ENCODE results near the gene THRAP3.
"Not testable (repeated sequence)": the region's sequence is repeated elsewhere in the genome, so short reads cannot be mapped to it uniquely, and the experiment has no call there.

The THRAP3 gene

DNA sequence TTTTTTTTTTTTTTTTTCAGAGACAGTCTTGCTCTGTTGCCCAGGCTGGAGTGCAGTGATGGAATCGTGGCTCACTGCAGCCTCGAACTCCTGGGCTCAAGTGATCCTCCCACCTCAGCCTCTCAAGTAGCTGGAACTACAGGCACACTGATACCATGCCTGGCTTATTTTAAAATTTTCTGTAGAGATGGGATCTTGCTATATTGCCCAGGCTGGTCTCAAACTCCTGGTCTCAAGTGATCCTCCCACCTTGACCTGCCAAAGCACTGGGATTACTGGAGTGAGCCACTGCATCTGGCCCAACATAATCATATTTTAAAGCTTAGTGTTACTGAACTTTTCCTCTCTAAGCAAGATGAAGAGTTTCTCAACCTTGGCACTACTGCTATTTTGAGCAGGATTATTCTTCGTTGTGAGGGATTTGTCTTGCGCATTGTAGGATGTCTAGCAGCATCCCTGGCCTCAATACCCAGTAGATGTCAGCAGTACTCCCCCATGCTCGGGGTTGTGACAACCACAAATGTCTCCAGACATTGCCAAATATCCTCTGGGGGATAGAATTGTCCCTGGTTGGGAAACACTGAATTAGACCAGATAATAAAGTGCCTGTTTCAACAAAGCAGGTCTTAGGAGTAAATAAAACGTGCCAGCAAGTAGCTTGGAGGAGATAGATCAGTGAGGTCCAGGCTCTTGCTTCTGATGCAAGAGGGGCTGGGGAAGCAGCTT, 15.1 kb upstream of the THRAP3 start:
- TF ChIP-seq, protein P1, sequence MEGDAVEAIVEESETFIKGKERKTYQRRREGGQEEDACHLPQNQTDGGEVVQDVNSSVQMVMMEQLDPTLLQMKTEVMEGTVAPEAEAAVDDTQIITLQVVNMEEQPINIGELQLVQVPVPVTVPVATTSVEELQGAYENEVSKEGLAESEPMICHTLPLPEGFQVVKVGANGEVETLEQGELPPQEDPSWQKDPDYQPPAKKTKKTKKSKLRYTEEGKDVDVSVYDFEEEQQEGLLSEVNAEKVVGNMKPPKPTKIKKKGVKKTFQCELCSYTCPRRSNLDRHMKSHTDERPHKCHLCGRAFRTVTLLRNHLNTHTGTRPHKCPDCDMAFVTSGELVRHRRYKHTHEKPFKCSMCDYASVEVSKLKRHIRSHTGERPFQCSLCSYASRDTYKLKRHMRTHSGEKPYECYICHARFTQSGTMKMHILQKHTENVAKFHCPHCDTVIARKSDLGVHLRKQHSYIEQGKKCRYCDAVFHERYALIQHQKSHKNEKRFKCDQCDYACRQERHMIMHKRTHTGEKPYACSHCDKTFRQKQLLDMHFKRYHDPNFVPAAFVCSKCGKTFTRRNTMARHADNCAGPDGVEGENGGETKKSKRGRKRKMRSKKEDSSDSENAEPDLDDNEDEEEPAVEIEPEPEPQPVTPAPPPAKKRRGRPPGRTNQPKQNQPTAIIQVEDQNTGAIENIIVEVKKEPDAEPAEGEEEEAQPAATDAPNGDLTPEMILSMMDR (conservative IDR thresholded peaks at IDR 0.05) = no peak

DNA sequence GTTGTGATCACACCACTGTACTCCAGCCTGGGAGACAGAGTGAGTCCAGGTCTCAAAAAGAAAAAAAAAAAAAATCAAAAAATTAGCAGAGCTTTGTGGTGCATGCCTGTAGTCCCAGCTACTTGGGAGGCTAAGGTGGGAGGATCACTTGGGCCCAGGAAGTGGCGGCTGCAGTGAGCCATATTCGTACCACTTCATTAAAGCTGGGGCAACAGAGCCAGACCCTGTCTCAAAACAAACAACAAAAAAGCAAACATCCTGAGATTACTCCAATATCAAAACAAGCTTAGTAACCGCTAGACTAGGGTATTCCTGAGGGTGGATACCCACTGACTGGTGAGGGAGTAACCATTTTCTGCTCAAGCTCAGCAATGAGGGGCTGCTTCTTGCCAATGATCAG, 12.9 kb upstream of the THRAP3 start:
- TF ChIP-seq, protein P1 (conservative IDR thresholded peaks at IDR 0.05) = no peak
- no peak overlapping the region for H3K27ac ChIP-seq

More for the DNA sequence above, 15.1 kb upstream of the THRAP3 start:
- peak overlapping the region; percentile 80 for H3K27ac ChIP-seq

DNA sequence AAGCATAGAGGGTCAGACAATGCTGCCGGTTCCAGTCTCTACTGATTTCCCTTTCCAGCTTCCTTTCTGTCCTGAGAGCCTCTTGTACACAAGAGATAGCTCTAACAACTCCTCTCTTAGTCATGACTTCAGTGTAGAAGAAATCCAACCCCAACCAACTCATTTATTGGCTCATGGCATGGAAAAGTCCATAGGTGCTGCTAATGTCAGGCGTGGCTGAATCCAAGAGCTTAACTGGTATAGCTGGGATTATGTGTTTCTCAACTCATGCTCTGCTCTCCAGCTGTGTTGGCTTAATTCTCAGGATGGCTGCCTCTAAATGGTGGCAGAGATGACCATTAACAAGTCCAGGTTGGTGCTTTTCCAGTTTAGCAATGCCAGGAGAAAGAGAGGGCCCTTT, 12.4 kb upstream of the THRAP3 start:
- TF ChIP-seq, protein P1 (conservative IDR thresholded peaks at IDR 0.05) = no peak

DNA sequence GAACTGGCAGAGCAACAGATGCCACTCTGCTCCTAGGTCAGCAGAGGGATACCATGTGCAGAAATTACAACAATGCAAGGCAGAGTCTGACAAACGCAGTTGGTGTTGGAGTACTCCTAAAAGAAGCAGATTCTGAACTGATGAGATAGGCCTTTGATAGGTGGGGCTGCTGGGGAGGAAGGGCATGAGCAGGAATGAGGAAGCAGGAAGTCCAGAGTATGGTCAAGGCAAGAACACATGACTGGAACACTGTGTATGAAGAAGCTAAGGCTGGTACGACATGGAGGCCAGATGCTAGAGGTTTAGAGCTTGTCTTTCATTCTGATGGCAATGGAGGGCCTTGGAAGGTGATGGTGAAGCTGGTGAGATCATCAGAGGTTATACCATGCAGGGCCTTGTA, 11.5 kb upstream of the THRAP3 start:
- no peak overlapping the region for H3K27ac ChIP-seq
- TF ChIP-seq, protein P1 (conservative IDR thresholded peaks at IDR 0.05) = no peak

More for the DNA sequence above, 12.4 kb upstream of the THRAP3 start:
- H3K27ac ChIP-seq = no peak overlapping the region

DNA sequence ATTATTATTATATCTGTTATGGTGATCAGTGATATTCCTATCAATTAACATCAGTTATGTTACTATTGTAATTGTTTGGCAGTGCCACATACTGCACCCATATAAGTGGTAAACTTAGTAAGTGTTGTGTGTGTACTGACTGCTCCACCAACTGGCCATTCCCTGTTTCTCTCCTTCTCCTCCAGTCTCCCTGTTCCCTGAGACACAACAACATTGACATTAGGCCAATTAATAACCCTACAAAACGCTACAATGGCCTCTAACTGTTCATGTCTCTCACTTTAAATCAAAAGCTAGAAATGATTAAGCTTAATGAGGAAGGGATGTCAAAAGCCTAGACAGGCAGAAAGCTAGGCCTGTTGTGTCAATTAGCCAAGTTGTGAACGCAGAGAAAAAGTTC, 6.6 kb upstream of the THRAP3 start:
- TF ChIP-seq, protein P1 (conservative IDR thresholded peaks at IDR 0.05) = peak; percentile 73
- H3K27ac ChIP-seq = peak overlapping the region; percentile 31

DNA sequence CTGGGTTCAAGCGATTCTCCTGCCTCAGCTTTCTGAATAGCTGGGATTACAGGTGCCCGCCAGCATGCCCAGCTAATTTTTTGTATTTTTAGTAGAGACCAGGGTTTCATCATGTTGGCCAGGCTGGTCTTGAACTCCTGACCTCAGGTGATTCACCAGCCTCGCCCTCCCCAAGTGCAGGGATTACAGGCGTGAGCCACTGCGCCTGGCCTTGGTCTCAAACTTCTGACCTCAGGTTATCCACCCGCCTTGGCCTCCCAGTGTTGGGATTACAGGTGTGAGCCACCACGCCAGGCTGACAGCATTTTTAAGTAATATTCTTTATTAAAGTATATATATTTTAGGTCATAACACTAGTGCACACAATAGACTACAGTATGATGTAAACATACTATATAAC, 2.3 kb upstream of the THRAP3 start:
- H3K27ac ChIP-seq = not testable (repeated sequence)

DNA sequence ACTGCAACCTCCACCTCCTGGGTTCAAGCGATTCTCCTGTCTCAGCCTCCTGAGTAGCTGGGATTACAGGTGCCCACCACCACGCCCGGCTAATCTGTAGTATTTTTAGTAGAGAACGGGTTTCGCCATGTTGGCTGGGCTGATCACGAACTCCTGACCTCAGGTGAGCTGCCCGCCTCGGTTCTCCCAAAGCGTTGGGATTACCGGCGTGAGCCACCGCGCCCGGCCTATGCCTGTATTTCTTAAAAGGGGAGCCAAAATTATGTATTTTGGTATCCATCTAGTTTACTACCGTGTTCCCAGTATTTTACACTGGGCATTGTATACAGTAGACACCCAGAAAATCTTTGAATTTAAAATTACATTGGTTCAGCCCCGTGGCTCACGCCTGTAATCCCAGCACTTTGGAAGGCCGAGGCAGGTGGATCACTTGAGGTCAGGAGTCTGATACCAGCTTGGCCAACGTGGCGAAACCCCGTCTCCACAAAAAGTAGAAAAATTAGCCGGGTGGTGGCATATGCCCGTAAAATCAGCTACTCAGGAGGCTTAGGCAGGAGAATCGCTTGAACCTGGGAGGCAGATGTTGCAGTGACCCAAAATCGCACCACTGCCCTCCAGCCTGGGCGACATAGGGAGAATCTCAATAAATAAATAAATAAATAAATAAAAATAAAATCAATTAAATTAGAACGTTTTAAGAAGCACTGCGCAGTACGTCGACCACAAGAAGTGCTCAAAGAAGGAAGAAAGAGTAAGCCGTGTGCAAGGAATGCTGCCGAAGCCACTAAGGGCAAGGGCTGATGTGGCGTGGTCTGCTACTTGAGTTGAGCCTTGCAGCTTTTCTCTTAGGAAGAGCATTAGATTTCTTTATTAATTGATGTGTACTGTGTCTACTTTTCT, 1.5 kb upstream of the THRAP3 start:
- TF ChIP-seq, protein P1 (conservative IDR thresholded peaks at IDR 0.05) = no peak
- H3K27ac ChIP-seq = peak overlapping the region; percentile 95

All from VCaP (cell line).